ENCODE measurements around the gene FAM240A.

Gene FAM240A

GRCh38 chr3:46673151-46674030 lies 61.1 kb downstream of the FAM240A start:
- peaks cover 71% of the 10 kb centered on the region for H3K36me3 ChIP-seq (ENCODE audit: low read depth)
- no peak for TF ChIP-seq CTCF (IDR thresholded peaks at IDR 0.05; ENCODE audit: poor library complexity, severe bottlenecking)
- DNase-seq (ENCODE audit: low spot score) (peak; percentile 37), ATAC-seq (ENCODE audit: low read depth) (no peak)
- H3K27me3 ChIP-seq (ENCODE audit: insufficient read depth, poor library complexity, severe bottlenecking), result no peaks in the 10 kb centered on the region
- no peak overlapping the region for H3K27ac ChIP-seq (ENCODE audit: poor library complexity, severe bottlenecking)
- H3K4me3 ChIP-seq (ENCODE audit: severe bottlenecking), result no peak overlapping the region
- no peaks in the 10 kb centered on the region for H3K9me3 ChIP-seq (ENCODE audit: severe bottlenecking)
- no peaks in the 10 kb centered on the region for H3K4me1 ChIP-seq (ENCODE audit: insufficient read depth, poor library complexity, severe bottlenecking)

- H3K36me3 ChIP-seq (ENCODE audit: low read depth), result peaks cover 80% of the 10 kb centered on the region
- H3K27me3 ChIP-seq (ENCODE audit: insufficient read depth, poor library complexity, severe bottlenecking), result no peaks in the 10 kb centered on the region
- no peak overlapping the region for H3K27ac ChIP-seq (ENCODE audit: poor library complexity, severe bottlenecking)
- DNase-seq (ENCODE audit: low spot score) (peak; percentile 30), ATAC-seq (ENCODE audit: low read depth) (no peak)
- peak; percentile 17 for TF ChIP-seq CTCF (IDR thresholded peaks at IDR 0.05; ENCODE audit: poor library complexity, severe bottlenecking)
- H3K9me3 ChIP-seq (ENCODE audit: severe bottlenecking), result no peaks in the 10 kb centered on the region
- H3K4me1 ChIP-seq (ENCODE audit: insufficient read depth, poor library complexity, severe bottlenecking), result no peaks in the 10 kb centered on the region
- H3K4me3 ChIP-seq (ENCODE audit: severe bottlenecking), result no peak overlapping the region
Measured at GRCh38 chr3:46674031-46674845, 61.9 kb downstream of the FAM240A start.

GRCh38 chr3:46675426-46675825 lies 63.1 kb downstream of the FAM240A start:
- DNase-seq (ENCODE audit: low spot score) (peak; percentile 20), ATAC-seq (ENCODE audit: low read depth) (no peak)
- Histone ChIP-seq H3K27ac (ENCODE audit: poor library complexity, severe bottlenecking) (no peak overlapping the region), H3K4me3 (ENCODE audit: severe bottlenecking) (no peak overlapping the region), H3K4me1 (ENCODE audit: insufficient read depth, poor library complexity, severe bottlenecking) (no peaks in the 10 kb centered on the region), H3K9me3 (ENCODE audit: severe bottlenecking) (no peaks in the 10 kb centered on the region), H3K27me3 (ENCODE audit: insufficient read depth, poor library complexity, severe bottlenecking) (no peaks in the 10 kb centered on the region), H3K36me3 (ENCODE audit: low read depth) (peaks cover 92% of the 10 kb centered on the region)
- TF ChIP-seq CTCF (IDR thresholded peaks at IDR 0.05; ENCODE audit: poor library complexity, severe bottlenecking), result no peak

All from RWPE2 (cell line).